Measurements from ENCODE around the gene SCG5.
"Not testable (repeated sequence)": the region's sequence is repeated elsewhere in the genome, so short reads cannot be mapped to it uniquely, and the experiment has no call there.

SCG5 gene, protein sequence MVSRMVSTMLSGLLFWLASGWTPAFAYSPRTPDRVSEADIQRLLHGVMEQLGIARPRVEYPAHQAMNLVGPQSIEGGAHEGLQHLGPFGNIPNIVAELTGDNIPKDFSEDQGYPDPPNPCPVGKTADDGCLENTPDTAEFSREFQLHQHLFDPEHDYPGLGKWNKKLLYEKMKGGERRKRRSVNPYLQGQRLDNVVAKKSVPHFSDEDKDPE

DNA sequence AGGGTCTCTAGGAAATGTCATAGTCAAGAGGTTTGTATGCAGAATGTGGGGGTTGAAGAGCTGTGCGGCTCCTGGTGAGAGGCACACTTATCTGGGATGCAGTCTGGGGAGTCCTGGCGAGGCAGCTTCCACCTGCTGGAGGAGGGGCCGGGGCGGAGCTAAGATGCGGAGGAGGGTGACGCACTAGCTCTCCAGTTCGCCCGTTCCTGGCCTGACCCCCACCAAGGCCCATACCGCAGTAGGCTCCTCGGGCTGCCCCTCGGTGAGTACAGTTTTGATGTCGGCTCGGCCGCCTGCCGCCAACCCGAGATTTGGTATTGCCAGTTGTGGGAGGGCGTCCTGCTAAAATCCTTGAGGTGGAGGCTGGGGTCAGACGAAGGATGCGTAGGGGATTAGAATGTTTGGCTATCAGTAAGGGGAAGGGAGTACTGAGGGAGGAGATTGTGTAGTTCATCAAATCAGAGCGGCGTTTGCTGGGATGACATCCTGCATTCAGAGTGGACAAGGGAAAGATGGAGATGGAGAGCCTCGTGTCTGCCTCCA lies at the start of gene SCG5:
TSS of gene SCG5 (plus strand) at position 194 of the 543 bp plus-strand sequence. CDS start 1,883 bp downstream, outside the sequence.
- DNase-seq (ENCODE audit: low spot score), result peak; percentile 75

DNA sequence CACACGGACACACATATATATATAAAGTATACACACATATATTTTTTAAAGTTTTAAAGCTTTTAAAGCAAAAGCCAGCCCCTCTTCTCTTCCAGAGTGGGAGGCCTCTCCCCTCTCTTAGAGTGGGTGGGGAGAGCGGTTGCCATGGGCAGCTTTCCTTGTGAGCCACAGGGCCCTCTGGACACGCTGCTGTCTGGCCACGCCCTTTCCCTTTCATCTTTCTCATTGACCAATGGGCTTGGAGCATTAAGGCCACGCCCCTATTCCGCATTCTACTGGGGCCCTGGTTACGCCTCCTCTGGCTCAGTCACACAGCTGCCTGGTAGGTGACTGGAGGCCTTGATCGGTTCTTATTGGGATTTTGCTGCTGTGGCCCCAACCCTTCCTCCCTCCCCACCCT lies 48.4 kb upstream of the SCG5 start, which contains the start of gene GOLGA8N:
TSS of gene GOLGA8N (plus strand) at position 306 of the 400 bp plus-strand sequence.
- not testable (repeated sequence) for DNase-seq (ENCODE audit: low spot score)

DNA sequence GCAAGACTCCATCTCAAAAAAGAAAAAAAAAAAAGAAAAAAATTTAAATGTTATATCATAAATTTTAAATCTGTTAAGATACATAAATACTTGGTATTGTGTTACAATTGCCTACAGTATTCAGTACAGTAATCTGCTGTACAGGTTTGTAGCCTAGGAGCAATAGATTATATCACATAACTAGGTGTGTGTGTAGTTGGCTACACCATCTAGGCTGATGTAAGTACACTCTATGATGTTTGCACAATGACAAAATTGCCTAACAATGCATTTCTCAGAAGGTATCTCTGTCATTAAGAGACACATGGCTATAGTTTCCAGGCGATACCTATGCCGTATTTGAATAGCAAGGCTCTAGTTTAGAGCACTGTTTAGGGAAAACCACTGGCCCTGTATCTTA lies 32.0 kb upstream of the SCG5 start:
- not testable (repeated sequence) for DNase-seq (ENCODE audit: low spot score)

DNA sequence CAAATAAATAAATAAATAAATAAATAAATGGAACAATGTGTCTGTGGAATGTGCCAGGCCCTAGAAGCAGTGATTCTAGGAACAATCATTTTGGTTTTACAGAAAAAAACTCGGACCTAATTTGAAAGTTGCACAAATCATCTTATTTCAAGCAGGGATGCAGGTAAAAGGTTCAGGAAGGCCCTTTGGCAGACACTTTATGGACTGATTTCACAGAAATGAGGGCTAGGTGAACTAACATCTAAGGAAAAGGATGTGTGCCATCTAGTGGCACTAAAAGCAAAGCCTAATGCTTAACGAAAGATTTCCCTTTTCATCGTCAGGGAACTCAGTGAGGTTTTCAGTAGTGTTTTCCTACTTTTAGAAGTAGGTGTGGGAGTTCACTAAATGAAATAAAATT lies 30.8 kb upstream of the SCG5 start:
- DNase-seq (ENCODE audit: low spot score), result peak; percentile 59

DNA sequence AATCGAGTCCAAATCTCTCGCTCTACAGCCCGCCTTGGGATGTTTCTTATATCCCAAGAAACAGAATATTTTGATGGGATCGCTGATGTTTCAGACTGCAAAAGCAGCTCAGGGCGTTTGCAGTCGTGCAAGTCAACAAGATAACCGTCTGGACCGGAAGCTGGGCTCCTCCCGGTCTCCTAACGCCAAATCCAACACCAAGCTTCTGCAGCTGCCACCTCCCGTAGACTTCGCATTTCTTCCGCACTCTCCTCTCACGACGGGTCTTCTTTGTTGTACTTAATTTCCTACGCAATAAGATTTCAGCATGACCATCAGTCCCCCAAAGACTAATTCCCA lies 26.8 kb upstream of the SCG5 start:
- DNase-seq (ENCODE audit: low spot score), result not testable (repeated sequence)

DNA sequence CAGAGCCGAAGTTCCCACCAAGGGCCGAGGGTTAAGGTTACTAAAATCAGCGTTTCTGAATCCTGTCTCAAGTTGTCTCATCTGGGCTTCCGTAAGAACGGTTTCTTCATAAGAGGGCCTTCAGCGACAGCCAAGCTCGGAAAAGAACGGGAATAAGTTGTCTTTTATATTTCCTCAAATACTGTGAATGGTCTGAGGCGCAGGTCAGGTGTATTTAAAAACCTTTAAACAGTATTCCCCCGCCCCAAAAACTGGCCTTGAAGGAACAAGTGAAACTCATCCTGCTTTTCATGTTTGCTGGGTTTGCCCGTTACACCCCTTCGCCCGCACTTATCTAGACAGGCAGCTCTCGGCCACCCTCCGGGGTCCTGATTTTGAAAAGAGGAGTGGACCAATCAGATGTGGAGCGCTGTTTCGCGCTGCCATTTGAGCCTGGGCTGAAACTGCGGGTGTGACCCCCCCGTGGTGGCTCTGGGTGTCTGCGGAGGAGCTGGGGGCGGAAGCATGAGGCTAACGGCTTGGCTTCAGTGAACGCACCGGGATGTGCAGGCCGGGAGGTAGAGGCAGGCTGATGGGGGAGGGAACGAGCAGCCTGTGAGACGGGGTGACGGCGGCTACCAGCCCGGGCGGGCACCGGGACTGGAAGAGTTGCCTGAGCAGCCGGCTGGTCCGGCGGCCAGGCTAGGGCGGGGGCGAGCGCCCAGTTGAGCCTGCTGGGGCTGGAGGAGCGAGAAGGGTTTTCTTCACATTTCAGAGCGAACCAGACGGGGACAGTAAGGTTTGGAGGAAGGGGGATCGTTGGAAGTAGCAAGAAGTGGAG lies 26.2 kb upstream of the SCG5 start, which contains the start of gene ARHGAP11A:
TSS of gene ARHGAP11A (plus strand) at position 454 of the 820 bp plus-strand sequence. CDS start 708 bp downstream, outside the sequence.
- DNase-seq (ENCODE audit: low spot score), result peak; percentile 96

DNA sequence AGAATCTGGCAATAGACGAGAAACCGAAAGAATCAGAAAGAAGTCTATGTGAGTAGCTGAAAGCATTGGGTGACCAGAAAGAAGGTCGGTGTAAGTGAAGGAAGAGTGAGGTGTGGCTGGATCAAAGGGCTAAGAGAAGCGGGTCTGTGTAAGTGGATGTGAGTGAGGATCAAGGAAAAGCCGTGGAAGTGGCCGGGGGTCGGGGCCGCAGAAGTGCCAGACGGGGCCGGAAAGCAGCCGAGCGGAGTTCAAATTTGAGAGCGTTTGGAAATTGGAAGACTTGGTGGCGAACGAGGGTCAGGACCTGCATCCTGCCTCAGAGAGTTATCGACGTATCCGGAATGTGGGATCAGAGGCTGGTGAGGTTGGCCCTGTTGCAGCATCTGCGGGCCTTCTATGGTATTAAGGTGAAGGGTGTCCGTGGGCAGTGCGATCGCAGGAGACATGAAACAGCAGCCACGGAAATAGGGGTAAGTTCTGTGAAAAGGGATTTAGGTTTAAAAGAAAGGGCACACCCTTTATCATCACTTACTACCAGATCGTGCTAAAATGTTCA lies 25.6 kb upstream of the SCG5 start:
- not testable (repeated sequence) for DNase-seq (ENCODE audit: low spot score)

DNA sequence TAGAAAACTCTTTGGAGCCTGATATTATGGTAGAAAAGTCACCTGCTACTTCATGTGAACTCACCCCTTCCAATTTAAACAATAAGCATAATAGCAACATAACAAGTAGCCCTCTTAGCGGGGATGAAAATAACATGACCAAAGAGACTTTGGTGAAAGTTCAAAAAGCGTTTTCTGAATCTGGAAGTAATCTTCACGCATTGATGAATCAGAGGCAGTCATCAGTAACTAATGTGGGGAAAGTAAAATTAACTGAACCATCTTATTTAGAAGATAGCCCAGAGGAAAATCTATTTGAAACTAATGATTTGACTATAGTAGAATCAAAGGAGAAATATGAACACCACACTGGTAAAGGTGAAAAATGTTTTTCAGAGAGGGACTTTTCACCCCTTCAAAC lies 5.1 kb upstream of the SCG5 start:
- no peak for DNase-seq (ENCODE audit: low spot score)

DNA sequence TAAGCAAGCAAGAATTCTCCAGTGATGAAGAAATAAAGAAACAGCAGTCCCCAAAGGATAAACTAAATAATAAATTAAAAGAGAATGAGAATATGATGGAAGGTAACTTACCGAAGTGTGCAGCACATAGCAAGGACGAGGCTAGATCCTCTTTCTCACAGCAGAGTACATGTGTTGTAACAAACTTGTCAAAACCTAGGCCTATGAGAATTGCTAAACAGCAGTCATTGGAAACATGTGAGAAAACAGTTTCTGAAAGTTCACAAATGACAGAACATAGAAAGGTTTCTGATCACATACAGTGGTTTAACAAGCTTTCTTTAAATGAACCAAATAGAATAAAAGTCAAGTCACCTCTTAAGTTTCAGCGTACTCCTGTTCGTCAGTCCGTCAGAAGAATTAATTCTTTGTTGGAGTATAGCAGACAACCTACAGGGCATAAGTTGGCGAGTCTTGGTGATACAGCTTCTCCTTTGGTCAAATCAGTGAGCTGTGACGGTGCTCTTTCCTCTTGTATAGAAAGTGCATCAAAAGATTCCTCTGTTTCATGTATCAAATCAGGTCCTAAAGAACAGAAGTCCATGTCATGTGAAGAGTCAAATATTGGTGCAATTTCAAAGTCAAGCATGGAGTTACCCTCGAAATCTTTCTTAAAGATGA lies 4.5 kb upstream of the SCG5 start:
- no peak for DNase-seq (ENCODE audit: low spot score)

DNA sequence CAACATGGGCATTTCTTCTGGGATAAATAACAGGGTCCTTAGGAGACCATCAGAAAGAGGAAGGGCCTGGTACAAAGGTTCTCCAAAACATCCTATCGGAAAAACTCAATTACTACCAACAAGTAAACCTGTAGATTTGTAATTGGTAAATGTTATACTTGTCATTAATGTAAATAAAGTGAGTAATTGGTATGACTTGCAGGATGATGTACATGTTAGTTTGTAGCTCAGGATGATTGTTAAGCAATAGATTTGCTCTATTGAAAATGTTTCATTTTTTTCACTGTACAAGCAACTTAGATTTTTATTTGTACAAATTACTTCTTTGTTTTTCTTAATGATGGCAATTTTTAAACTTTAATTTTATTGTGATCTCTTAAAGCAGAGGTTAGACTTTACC lies 3.8 kb upstream of the SCG5 start:
- DNase-seq (ENCODE audit: low spot score), result no peak

DNA sequence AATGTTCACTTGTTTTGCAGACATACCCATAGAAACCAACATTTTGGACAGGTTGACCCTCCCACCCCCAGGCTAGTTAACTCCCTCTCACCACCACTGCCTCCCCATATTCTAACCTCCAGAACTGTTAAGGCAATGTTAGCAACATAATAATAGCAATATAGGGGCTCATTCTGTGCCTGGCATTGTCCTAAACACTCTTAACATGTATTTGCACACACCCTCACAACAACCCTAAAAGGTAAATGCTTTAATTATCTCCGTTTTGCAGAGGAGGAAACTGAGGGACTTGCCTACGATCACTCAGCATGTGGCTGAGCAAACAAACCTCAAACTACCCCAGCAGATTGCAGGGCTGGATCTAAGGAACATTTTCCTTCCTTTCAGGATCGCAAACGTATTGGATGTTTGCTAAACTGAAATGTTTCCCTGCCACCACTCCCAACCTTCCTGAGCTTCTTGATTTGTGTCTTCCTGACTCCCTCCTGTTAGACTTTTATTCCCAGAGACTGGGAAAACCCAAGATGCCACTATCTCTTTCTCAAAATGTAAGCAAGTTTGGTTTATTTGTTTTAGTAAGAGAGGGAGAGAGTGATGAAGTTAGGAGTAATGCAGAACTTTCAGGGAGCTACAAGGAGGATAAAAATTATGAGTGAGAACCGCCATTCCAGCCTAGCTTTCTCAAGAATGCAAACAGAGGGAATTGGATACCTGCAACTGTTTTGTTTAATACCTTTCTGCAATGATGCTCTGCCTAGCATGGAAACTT lies 1.3 kb downstream of the SCG5 start:
- DNase-seq (ENCODE audit: low spot score), result no peak

DNA sequence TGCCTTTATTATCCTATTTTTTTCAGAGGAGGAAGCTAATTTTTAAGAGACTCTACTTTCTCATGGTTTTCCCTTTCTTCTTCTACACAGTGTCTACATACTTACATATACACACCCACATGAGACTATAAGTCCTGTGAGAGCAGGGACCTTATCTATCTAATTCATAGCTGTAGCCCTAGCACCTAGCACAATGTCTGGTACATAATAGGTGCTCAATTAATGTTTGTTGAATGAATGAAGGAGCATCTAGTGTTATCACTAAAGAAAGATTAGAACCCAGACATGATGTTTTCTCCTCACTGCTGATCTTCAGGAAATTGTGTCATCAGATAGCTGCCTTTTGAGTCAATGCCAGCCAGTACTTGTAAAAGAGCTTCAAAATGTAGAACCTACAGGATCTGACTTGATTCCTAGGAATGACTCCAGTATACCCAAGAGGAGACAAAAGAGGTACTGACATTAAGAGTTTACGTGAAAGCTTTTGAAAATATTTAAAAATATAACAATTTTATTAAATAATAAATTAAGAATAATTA lies 2.5 kb downstream of the SCG5 start:
- no peak for DNase-seq (ENCODE audit: low spot score)

DNA sequence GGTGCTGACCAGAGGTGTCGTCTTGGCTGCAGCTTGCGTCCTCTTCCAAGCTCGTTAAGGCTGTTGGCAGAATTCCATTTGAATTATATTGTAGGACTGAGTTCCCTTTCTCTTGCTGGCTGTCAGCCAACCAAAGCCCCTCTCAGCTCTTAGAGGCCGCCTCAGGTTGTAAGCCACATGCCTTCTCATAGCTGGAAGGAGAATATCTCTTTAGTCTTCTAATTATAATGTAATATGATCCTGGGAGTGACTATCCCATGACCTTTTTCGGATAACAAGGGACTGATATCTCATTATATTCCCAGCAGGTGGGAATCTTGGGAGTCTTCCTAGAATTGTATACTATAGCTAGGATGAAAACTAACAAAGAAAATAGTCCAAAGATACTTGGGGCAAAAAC lies 4.8 kb downstream of the SCG5 start:
- DNase-seq (ENCODE audit: low spot score), result no peak

DNA sequence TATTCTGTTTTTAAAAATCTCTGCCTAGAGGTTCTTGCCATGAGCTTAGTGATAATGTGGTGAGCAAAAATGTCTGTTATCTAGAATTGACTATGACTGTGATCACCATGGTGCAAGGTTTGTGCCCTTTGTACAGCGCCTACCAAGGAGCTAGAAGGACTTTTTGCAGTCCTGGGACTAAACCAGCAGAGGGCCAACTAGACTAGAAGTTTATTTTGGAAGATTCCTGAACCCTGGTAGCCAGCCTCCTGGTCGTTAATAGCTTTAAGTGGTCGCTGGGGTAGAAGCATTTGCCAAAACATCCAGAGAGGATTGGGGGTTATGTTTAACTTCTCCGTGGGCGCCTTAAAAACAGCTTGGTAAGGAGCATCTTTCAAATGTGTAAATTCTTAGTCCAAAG lies 7.8 kb downstream of the SCG5 start:
- DNase-seq (ENCODE audit: low spot score), result no peak

DNA sequence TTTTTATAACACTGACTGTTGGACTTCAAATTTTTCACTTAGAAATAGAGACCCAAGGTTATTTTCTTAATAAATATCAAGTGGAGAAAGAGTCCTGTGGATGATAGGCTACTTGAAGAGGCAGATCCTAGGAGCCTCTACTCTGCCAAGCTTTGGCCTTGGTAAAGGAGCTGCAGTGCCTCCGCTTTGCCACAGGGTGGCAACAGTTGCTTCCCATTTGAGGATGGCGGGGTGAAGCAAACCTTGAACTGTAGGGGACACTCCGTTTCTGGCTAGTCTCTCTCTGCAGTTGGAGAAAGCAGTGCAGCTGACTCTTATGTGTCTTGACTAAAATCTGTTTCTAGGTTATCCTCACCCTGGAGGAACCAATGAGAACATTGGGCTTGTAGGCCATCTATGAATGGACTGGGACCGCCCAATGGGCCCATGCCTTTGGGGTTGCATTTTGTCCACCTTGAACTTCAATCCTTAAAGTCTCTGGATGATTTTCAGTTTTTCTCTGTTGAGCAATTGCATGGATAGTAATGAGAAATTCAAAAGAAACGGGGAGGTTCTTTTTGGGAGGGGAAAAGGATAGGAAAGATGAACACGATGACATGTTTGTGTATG lies 9.8 kb downstream of the SCG5 start:
- peak; percentile 78 for DNase-seq (ENCODE audit: low spot score)

DNA sequence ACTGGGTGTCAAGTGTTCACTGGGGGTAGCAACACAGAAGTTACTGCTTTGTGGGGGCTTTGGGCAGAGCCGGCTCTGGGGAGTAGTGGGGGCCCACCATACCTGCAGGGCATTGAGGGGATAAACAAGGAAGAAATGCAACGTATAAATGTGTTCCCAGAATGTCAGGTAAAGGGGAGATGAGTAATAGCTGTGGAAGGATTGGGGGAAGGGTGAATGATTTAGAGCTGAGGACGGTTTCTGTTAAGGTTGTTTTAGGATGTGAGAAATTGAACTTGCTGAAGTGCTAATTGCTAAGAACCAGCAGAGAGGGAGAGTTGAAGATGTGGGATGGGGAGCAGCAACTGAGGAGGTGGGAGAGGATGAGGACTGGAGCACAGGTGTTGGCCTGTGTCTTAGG lies 10.7 kb downstream of the SCG5 start:
- DNase-seq (ENCODE audit: low spot score), result no peak

DNA sequence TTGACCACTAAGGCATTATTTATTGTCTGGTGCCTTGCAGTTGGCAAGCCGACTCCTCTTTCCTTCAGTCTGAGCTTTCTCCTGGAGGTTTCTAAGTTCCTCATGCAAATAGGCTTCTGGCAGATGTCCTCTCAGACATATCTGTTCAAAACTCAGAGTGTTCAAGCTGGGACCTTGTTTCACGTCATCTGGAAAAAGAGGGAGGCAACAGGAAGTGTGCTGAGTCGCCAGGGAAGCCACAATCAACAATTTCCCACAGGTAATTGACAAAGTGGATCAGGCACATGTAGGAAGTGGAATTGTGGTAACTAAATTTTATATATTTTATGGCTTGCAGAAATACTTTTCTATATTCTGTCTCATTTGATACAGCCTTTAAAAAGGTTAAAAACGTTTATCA lies 14.6 kb downstream of the SCG5 start:
- DNase-seq (ENCODE audit: low spot score), result no peak

DNA sequence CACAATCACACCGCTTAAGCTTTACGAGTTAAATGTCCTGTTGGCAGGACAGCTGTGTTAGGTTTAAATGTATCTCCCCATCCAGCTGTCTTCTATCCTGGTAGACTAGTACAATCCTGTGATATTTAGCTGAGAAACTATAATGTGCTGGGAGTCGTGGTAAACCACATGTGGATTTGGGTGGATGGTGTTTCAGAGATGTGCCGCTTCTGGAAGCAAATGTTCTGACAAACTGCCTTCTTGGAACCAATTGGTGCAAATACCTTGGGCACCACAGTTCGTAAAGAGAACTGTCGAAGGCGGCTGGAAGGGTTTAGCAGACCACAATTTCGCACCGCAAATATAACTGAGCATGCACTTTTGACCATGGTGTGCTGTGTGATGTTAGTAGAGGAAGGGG lies 15.0 kb downstream of the SCG5 start:
- DNase-seq (ENCODE audit: low spot score), result no peak

DNA sequence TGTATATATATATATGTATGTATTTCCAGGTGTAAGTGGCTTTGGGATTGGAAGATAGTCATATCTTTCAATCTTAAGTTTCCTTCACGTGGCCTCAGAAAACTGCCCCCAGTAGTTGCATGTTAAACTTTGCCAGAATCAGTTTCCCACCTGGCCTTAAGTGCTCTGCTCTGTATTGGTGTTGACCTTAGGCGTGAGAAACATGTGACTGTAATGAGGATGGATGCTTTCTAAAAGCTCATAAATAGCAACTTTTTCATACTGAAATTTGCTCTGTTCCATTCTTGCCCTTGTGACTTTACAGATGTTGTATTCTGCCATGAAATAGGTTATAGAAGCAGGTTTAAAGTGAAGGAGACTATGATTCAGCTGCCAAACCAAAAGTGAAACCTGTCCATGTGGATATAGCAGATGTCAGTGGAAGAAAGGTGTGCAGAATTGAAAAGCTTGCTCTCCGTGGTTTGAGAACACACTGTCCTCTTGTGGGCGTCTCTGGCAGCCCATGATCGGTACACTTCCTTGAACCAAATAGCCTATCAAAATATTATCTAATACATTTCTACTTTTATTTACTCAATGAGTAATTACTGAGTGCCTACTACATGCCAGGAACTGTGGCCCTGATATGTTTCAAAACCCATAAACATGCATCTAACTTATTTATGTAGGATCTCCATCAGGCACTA lies 15.8 kb downstream of the SCG5 start:
- no peak for DNase-seq (ENCODE audit: low spot score)

DNA sequence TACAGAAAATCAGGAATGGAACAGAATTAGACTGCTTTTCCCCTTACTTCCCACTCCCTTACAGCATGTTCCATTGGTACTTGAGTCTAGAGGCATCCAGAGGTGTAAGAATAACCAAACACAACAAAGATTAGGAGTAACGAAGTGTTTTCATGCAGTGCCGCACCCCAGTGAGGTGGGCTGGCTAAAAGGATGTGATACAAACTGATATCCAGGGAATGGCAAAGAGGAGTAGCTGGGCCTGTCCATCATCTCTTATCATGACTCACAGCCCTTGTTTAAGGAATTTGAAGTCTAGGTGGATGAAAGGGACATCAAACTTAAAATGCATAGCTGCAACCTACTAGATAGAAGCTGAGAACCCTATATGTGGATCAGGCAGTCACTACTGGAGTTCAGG lies 16.4 kb downstream of the SCG5 start:
- no peak for DNase-seq (ENCODE audit: low spot score)
